H1 (cell line): ENCODE results near the gene ALG14. TPM values are rescaled to one million over a fixed set of nuclear protein-coding genes. Genes with fewer than 3 reads are reported as not detected.
A peak's percentile ranks its signal among the peaks of the same experiment; 100 is the strongest.

Source experiments
- CTCF ChIA-PET: fragments of 300-600 bp; sonication (Branson Sonifier 250); formaldehyde crosslinking; loops from one replicate; lab custom pipeline; 2021; ENCODE audit not compliant: partially characterized antibody; lab: Charles Lee
- POLR2A ChIA-PET: fragments of 300-600 bp; sonication (Branson Sonifier 250); formaldehyde crosslinking; loops from one replicate; lab custom pipeline; 2021; ENCODE audit warnings: inconsistent platforms; ENCODE audit not compliant: partially characterized antibody; lab: Charles Lee
- DNase-seq, 2 experiments: peaks; one replicate each; pipeline versions ENCODE4 v3.0.0 to v3.0.0-alpha.2; 2010 to 2022; ENCODE audit warnings: low spot score in 2 of 2, low read depth in 1 of 2, mixed read lengths in 1 of 2
- FAIRE-seq: peaks from 2 replicates; lab custom pipeline; 2011; peaks lifted over from hg19 to GRCh38; lab: Jason Lieb, UNC
- H2AFZ ChIP-seq: 2 replicates; pipeline ENCODE4 v1.8.1; 2012; ENCODE audit warnings: low read length, inconsistent platforms
- H2AK5ac ChIP-seq: 2 replicates; pipeline ENCODE4 v1.6.1; 2013; ENCODE audit warnings: low read depth, low read length
- H2BK120ac ChIP-seq: replicated peaks from 2 replicates; pipeline ENCODE3; 2013; ENCODE audit warnings: low read depth, low read length, inconsistent platforms
- H2BK12ac ChIP-seq: 2 replicates; pipeline ENCODE4 v1.6.1; 2013; ENCODE audit warnings: low read depth, low read length
- H2BK15ac ChIP-seq: 2 replicates; pipeline ENCODE4 v1.6.1; 2013; ENCODE audit warnings: low read length
- H2BK20ac ChIP-seq: 2 replicates; pipeline ENCODE4 v1.6.1; 2013; ENCODE audit warnings: low read length
- H2BK5ac ChIP-seq: 2 replicates; pipeline ENCODE4 v1.6.1; 2013; ENCODE audit warnings: low read depth, low read length
- H3K14ac ChIP-seq: 2 replicates; pipeline ENCODE4 v1.6.1; 2013; ENCODE audit warnings: inconsistent platforms; ENCODE audit not compliant: insufficient read length
- H3K18ac ChIP-seq: 2 replicates; pipeline ENCODE4 v1.6.1; 2013; ENCODE audit warnings: low read length; ENCODE audit errors: extremely low read depth
- H3K23ac ChIP-seq: 2 replicates; pipeline ENCODE4 v1.6.1; 2013; ENCODE audit warnings: inconsistent platforms; ENCODE audit not compliant: insufficient read length
- H3K23me2 ChIP-seq: 2 replicates; pipeline ENCODE4 v1.6.1; 2013; ENCODE audit warnings: low read depth, low read length
- H3K27ac ChIP-seq: 2 replicates; pipeline ENCODE4 v1.6.1; 2011; ENCODE audit warnings: low read depth, low read length, inconsistent platforms
- H3K27me3 ChIP-seq, 4 experiments: replicated peaks in 1 of 4; 1 replicate in 1 of 4; 2 replicates in 3 of 4; pipeline versions ENCODE4 v1.6.1 to v1.8.1; 2011 to 2013; ENCODE audit warnings: low read length in 3 of 4, mild to moderate bottlenecking in 3 of 4, inconsistent platforms in 2 of 4, mixed read lengths in 2 of 4, moderate library complexity in 1 of 4; ENCODE audit not compliant: control insufficient read depth in 3 of 4, insufficient read depth in 3 of 4; ENCODE audit errors: extremely low read depth in 1 of 4
- H3K36me3 ChIP-seq, 4 experiments: 2 replicates each; pipeline versions ENCODE4 v1.6.1 to v1.8.1; 2011 to 2013; ENCODE audit warnings: mild to moderate bottlenecking in 4 of 4, low read length in 3 of 4, moderate library complexity in 2 of 4, control low read depth in 1 of 4, inconsistent platforms in 1 of 4; ENCODE audit not compliant: insufficient read depth in 4 of 4, control insufficient read depth in 2 of 4
- H3K4ac ChIP-seq: replicated peaks from 2 replicates; pipeline ENCODE3; 2013; ENCODE audit warnings: low read length, low read depth, mixed read lengths, inconsistent platforms; ENCODE audit not compliant: insufficient read length
- H3K4me1 ChIP-seq, 4 experiments: replicated peaks in 1 of 4; 1 replicate in 1 of 4; 2 replicates in 3 of 4; pipeline versions ENCODE4 v1.6.1 to v1.8.1; 2011 to 2013; ENCODE audit warnings: low read length in 3 of 4, inconsistent platforms in 2 of 4, mixed read lengths in 1 of 4; ENCODE audit not compliant: insufficient read depth in 4 of 4, control insufficient read depth in 3 of 4
- H3K4me2 ChIP-seq, 2 experiments: 2 replicates each; pipeline versions ENCODE4 v1.6.1 to v1.8.1; 2011 to 2013; ENCODE audit warnings: low read depth in 2 of 2, low read length in 2 of 2, control low read depth in 1 of 2, inconsistent platforms in 1 of 2, mild to moderate bottlenecking in 1 of 2; ENCODE audit not compliant: insufficient read depth in 1 of 2
- H3K4me3 ChIP-seq, 4 experiments: fragments of 200-600, 300-600 bp in 1 of 4; sonication (generic), shearing (Covaris generic), sonication (Bioruptor Twin) in 1 of 4; 2 replicates each; pipeline versions ENCODE4 v1.5.1 to v1.8.1; 2011 to 2016; ENCODE audit warnings: low read length in 4 of 4, low read depth in 3 of 4, control low read depth in 2 of 4, inconsistent platforms in 2 of 4, mild to moderate bottlenecking in 2 of 4, mixed read lengths in 1 of 4, moderate library complexity in 1 of 4; ENCODE audit not compliant: insufficient read depth in 2 of 4; ENCODE audit errors: extremely low read depth in 1 of 4
- H3K56ac ChIP-seq: replicated peaks from 2 replicates; pipeline ENCODE3; 2013; ENCODE audit warnings: low read depth, mild to moderate bottlenecking, mixed read lengths, low read length, inconsistent platforms; ENCODE audit not compliant: insufficient read length
- H3K79me1 ChIP-seq: 2 replicates; pipeline ENCODE4 v1.6.1; 2013; ENCODE audit warnings: low read depth, low read length, control low read depth
- H3K79me2 ChIP-seq, 2 experiments: 2 replicates each; pipeline versions ENCODE4 v1.6.1 to v1.8.1; 2012 to 2013; ENCODE audit warnings: low read length in 2 of 2, mild to moderate bottlenecking in 2 of 2, inconsistent platforms in 1 of 2; ENCODE audit not compliant: insufficient read depth in 2 of 2, control insufficient read depth in 1 of 2
- H3K9ac ChIP-seq, 4 experiments: replicated peaks in 1 of 4; 1 replicate in 1 of 4; 2 replicates in 3 of 4; pipeline versions ENCODE4 v1.6.1 to v1.8.1; 2011 to 2013; ENCODE audit warnings: low read depth in 3 of 4, low read length in 3 of 4, control low read depth in 2 of 4, mild to moderate bottlenecking in 2 of 4, moderate library complexity in 2 of 4, inconsistent platforms in 1 of 4; ENCODE audit errors: extremely low read depth in 1 of 4
- H3K9me3 ChIP-seq, 2 experiments: 2 replicates each; pipeline versions ENCODE4 v1.6.1 to v1.8.1; 2012 to 2013; ENCODE audit warnings: mild to moderate bottlenecking in 2 of 2, moderate library complexity in 2 of 2, control low read depth in 1 of 2, inconsistent platforms in 1 of 2, low read depth in 1 of 2, low read length in 1 of 2, mixed read lengths in 1 of 2; ENCODE audit not compliant: insufficient read depth in 2 of 2
- H4K20me1 ChIP-seq, 2 experiments: replicated peaks in 1 of 2; 2 replicates each; pipeline versions ENCODE3 to v1.8.1; 2011 to 2013; ENCODE audit warnings: inconsistent platforms in 2 of 2, low read length in 2 of 2, mild to moderate bottlenecking in 1 of 2; ENCODE audit not compliant: insufficient read depth in 2 of 2, control insufficient read depth in 1 of 2
- H4K5ac ChIP-seq: 2 replicates; pipeline ENCODE4 v1.6.1; 2013; ENCODE audit warnings: low read length, low read depth, mixed read lengths, inconsistent platforms; ENCODE audit not compliant: insufficient read length
- H4K8ac ChIP-seq: 2 replicates; pipeline ENCODE4 v1.8.0; 2013; ENCODE audit warnings: mild to moderate bottlenecking, moderate library complexity, low read length, inconsistent platforms; ENCODE audit not compliant: insufficient read depth; ENCODE audit errors: extremely low read depth
- H4K91ac ChIP-seq: replicated peaks from 2 replicates; pipeline ENCODE3; 2013; ENCODE audit warnings: low read length, mixed read lengths, inconsistent platforms; ENCODE audit not compliant: insufficient read length
- WGBS, 2 experiments: shearing (Covaris generic) in 1 of 2; methylation state at CpG; one replicate each; pipeline versions ENCODE4 v1.1.6 to v1.1.7; 2013 to 2015; ENCODE audit warnings: low lambda C conversion rate in 2 of 2, mixed read lengths in 2 of 2, inconsistent platforms in 1 of 2, low coverage in 1 of 2, missing lambda C conversion rate in 1 of 2; ENCODE audit not compliant: insufficient replicate concordance in 2 of 2, insufficient coverage in 1 of 2, insufficient read length in 1 of 2; ENCODE audit errors: extremely low coverage in 1 of 2, missing lambda C conversion rate in 1 of 2; 5-methylcytosine and 5-hydroxymethylcytosine counted together
- polyA plus RNA-seq, 7 experiments: library from polyadenylated mRNA; depleted of rRNA in 3 of 7; stranded (reverse) in 5 of 7; unstranded in 2 of 7; fragments of >200 nt in 5 of 7; fragments of 200-250 nt in 2 of 7; gene quantifications; 1 replicate in 5 of 7; 2 replicates in 1 of 7; 4 replicates in 1 of 7; pipeline versions ENCODE4 v1.2.1 to v1.2.3, GENCODE V29; 2011 to 2013; ENCODE audit warnings: missing spikeins in 2 of 7, mixed read lengths in 2 of 7
- total RNA-seq: library from RNA; stranded (reverse); fragmentation: NEBNext Ultra II Directional; extraction: Animal tissue kit (Norgen Biotek cat#: 25700); gene quantifications from 2 replicates; pipeline ENCODE4 v1.2.1, GENCODE V29; 2021

ALG14 gene
- total and polyA plus RNA-seq, 2 of the 8 experiments (the other 6 are each of a cell fraction or from before 2014, with no cell fraction given), result 0.95 to 1.3 TPM

DNA sequence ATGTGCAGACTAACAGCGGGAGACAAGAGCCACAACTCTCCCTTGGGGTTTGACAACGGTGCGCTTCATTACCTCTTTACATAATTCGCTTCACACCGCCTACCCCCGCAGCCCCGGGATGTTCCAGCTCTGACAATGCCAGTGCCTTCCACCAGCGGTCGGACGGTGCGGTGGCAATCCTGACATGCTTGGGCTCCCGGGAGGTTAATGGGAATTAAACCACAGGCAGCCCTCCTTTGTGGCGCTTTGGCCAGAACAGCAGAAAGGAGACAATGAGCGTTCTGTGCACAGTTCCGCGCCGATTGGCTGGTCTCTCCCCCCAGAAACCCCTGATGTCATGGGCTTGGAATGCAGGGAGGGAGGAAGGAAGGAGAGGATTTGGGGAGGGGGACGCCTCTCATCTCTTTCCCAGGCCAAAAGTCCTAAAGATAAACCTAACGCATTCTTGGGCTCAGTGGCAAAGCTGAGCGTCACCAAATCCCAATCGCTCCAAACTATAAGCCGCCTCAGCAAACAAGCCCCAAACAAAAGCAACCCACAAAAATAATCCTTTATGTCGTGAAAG is 147.1 kb downstream of the ALG14 start:
- H3K27ac ChIP-seq, result peak overlapping the region; percentile 94

More for the DNA sequence above, 147.1 kb downstream of the ALG14 start:
- Histone ChIP-seq H3K9me3 (no peaks in the 10 kb centered on the region), H3K56ac (peak overlapping the region; percentile 80), H3K4me2 (peak overlapping the region; percentile 76), H4K20me1 (peaks cover 26 to 31% of the 10 kb centered on the region in 2 experiments), H4K91ac (peak overlapping the region; percentile 80), H3K36me3 (peaks cover 0 to 12% (median 0%) of the 10 kb centered on the region in 4 experiments; a peak in 1 of 8 replicates), H3K79me1 (peaks cover 8% of the 10 kb centered on the region), H4K5ac (peak overlapping the region; percentile 53), H3K27me3 (no peaks in the 10 kb centered on the region), H2AK5ac (peak overlapping the region; percentile 78; the same call in 1 of the 2 replicates), H3K23ac (no peak overlapping the region), H2BK5ac (peak overlapping the region; percentile 96), H3K9ac (peak overlapping the region; percentile 95 to 97 (median 97)), H4K8ac (peak overlapping the region; percentile 98; the same call in 1 of the 2 replicates), H3K14ac (no peak overlapping the region), H2BK12ac (peak overlapping the region; percentile 85; the same call in 1 of the 2 replicates), H3K4me1 (peaks cover 4 to 20% (median 14%) of the 10 kb centered on the region in 4 experiments; a peak in 6 of 7 replicates), H3K18ac (peak overlapping the region; percentile 92), H2BK15ac (no peak overlapping the region), H2AFZ (no peak overlapping the region), H2BK20ac (no peak overlapping the region), H3K23me2 (peaks cover 7% of the 10 kb centered on the region), H3K79me2 (peaks cover 41 to 80% of the 10 kb centered on the region in 2 experiments), H3K4ac (peak overlapping the region; percentile 93), H3K4me3 (peak overlapping the region; percentile 90 to 98 (median 97)), H2BK120ac (peak overlapping the region; percentile 84)
- POLR2A ChIA-PET, result interaction anchor here (0.8 to 4.8 kb wide), 12 partner anchors 9 to 308 kb away, joined by 3 to 29 read pairs (median 4); partner anchors contain the start of gene RWDD3
- peak; percentile 86 to 88 for DNase-seq
- 2% methylated on average over 23 of the region's 23 CpGs; no CpG with 5 or more reads in 1 of the 2 experiments for WGBS, 2 experiments
- CTCF ChIA-PET, result interaction anchor here (0.6 to 1.3 kb wide), 3 partner anchors 61 to 80 kb away, joined by 3 read pairs; no protein-coding TSS in a partner anchor
- FAIRE-seq, result peak; percentile 45
